Erythroblast (primary cell): ENCODE results near the gene CACNA1D.
A peak's percentile ranks its signal among the peaks of the same experiment; 100 is the strongest.

Experiments
- DNase-seq, 2 experiments: peaks; one replicate each; lab custom pipeline; 2025; lab: John Stamatoyannopoulos, UW
- GATA1 ChIP-seq: IDR thresholded peaks from 2 replicates; pipeline ENCODE4 v1.6.1; 2011; ENCODE audit warnings: low read depth, mild to moderate bottlenecking, control low read depth, low read length, moderate library complexity
- POLR2A ChIP-seq: IDR thresholded peaks from 2 replicates; pipeline ENCODE4 v1.6.1; 2011; ENCODE audit warnings: mild to moderate bottlenecking, low read length

Gene CACNA1D

DNA sequence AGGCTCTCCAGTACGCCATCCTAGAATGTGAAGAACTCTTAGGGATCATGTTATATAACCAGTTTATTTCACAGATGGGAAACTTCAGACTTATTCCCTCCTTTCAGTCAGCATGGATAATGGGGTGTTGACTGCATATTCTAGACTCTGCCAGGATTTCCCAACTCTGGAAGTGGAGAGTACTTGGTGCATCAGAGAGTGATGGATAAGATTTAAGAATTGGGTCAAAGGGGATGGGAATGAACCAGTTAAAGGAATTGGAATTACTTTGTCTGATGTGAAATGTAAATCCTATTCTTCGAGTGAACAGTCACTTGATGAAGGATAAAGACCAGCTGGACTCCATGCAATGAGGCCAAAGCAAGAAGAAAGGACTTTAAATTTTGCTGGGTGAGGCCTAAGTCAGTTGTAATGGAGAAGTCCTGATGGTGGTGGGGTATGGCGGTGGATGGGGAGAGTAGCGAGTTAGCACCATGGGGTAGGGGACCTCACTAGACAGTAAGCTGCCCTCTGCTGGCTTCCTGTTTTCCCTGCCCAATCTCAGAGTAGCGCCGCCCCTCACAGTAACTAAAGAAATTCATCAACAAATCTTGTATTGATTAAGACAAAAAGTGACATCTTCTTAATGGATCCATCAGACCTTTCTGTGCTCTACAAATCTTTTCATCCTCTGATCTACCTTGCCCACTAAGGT lies 7.3 kb upstream of the CACNA1D start:
- DNase-seq = peak; percentile 22 to 27
- TF ChIP-seq GATA1 (no peak), POLR2A (no peak)

GRCh38 chr3:53489386-53489785 lies 5.0 kb upstream of the CACNA1D start:
- TF ChIP-seq GATA1 = no peak
- TF ChIP-seq POLR2A = no peak

DNA sequence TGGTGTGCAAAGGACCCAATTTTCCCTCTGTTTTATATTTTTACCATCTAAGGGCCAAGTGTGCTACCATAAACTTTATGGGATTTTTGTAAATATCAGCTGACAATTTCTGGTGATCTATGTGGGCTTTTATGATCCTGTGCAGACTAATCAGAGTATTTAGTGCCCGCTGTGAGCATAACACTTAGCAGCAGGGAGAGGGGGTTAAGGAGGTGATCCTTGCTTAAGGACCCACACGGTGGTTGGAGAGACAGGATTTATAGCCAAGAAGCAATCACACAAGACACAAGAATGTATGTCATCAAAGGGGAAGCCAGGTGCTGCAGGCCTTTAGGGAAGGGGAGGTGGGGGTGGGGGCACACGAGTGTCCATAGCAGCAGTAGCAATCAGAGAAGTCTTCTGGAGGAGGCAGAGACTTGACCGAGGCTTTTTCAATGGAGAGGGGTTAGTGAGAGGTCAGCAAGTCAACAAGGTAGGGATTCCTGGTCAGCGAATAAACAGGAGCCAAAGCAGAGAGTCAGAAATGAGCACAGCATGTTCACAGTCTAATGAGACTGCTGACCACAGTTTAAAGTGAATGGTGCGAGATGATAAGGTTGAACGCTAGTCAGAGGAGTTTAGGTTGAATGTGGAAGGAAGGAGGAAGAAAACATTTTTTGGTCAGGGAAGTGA lies 4.5 kb upstream of the CACNA1D start:
- DNase-seq = no peak
- no peak for TF ChIP-seq POLR2A
- no peak for TF ChIP-seq GATA1

More at GRCh38 chr3:53489386-53489785, 5.0 kb upstream of the CACNA1D start:
- DNase-seq = no peak

DNA sequence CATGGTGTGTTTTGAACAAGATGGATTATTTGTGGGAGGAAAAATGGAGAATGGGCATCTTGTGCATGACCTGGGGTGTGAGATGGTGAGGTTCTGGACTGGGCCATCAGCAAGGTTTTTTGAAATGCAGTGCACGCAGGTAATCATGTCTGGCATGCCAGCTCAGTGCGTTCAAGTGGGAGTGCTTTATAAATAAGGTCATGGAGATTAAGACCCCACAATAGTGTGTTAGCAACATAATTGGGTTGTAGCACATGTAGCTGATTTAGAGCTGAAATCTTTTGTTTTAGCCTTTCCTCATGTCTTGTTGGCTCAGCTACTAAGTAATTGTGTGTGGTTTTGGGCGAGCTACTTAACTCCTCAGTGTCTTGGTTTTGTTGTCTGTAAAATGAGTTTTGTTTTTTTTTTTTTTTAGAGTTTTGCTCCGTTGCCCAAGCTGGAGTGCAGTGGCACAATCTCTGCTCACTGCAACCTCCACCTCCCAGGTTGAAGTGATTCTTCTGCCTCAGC lies 3.9 kb upstream of the CACNA1D start:
- DNase-seq = no peak
- TF ChIP-seq POLR2A = no peak
- TF ChIP-seq GATA1 = no peak

GRCh38 chr3:53491276-53491675 lies 3.1 kb upstream of the CACNA1D start:
- TF ChIP-seq GATA1 (no peak), POLR2A (no peak)
- no peak for DNase-seq

GRCh38 chr3:53493595-53493962 lies 832 bp upstream of the CACNA1D start:
- TF ChIP-seq POLR2A (no peak), GATA1 (no peak)

DNA sequence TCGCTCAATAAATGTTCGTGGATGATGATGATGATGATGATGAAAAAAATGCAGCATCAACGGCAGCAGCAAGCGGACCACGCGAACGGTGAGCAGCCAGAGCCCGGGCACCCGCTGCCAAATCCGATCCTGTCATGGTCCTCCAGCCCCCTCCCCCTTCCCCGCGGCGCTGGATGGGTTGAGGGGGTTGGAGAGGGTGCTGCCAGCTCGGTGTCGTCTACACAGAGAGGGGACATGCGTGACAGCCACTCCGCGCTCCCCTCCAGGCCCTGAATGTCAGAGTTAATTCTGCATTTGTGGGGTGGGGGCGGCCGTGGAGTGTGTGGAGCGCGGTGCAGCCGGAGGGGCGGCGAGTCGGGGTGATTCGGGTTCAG lies 722 bp downstream of the CACNA1D start:
- no peak for DNase-seq
- TF ChIP-seq POLR2A (no peak), GATA1 (no peak)

More at GRCh38 chr3:53493595-53493962, 832 bp upstream of the CACNA1D start:
- DNase-seq = no peak

GRCh38 chr3:53495520-53496391 lies 1.3 kb downstream of the CACNA1D start:
- no peak for DNase-seq
- TF ChIP-seq GATA1 (no peak), POLR2A (no peak)

DNA sequence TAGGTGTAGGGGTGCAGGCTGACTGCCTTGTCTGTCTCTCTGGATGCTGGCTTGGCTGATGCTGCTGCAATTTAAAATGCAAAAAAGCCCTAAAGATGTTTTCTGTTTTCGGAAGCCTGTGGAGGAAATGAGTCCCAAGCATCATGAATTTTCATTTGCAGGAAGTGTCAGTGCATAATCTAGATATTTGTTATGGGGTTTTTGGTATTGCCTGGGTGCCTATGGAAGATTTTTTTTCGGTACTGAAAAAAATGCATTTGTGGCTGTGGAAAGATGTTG lies 1.9 kb downstream of the CACNA1D start:
- no peak for DNase-seq
- TF ChIP-seq GATA1 (no peak), POLR2A (no peak)

- no peak for DNase-seq
- TF ChIP-seq GATA1 (no peak), POLR2A (no peak)
Measured at GRCh38 chr3:53496984-53497383, 2.6 kb downstream of the CACNA1D start.

- TF ChIP-seq POLR2A (no peak), GATA1 (no peak)
- DNase-seq = no peak
Measured at GRCh38 chr3:53498806-53499641, 4.6 kb downstream of the CACNA1D start.

- no peak for DNase-seq
- no peak for TF ChIP-seq POLR2A
Measured at GRCh38 chr3:53500165-53500777, 5.9 kb downstream of the CACNA1D start.

- TF ChIP-seq POLR2A (no peak), GATA1 (no peak)
Measured at GRCh38 chr3:53501178-53501577, 6.8 kb downstream of the CACNA1D start.

More at GRCh38 chr3:53501178-53501577, 6.8 kb downstream of the CACNA1D start:
- no peak for DNase-seq
